GM06990 (cell line): ENCODE measurements around the gene TMEM52.

ENCODE experiments used
- DNase-seq: peaks from one replicate; pipeline ENCODE4 v3.0.0-alpha.2; 2011; ENCODE audit not compliant: insufficient read length; ENCODE audit errors: extremely low read depth
- H3K27me3 ChIP-seq: replicated peaks from 2 replicates; pipeline ENCODE4 v1.6.0; 2011; ENCODE audit warnings: low read length; ENCODE audit not compliant: control insufficient read depth, insufficient read depth
- H3K36me3 ChIP-seq: 2 replicates; pipeline ENCODE4 v1.5.1; 2011; ENCODE audit warnings: low read length; ENCODE audit not compliant: control insufficient read depth, insufficient read depth
- H3K4me3 ChIP-seq: replicated peaks from 2 replicates; pipeline ENCODE4 v1.5.1; 2011; ENCODE audit warnings: low read depth, mild to moderate bottlenecking, control low read depth, low read length
- CTCF ChIP-seq: IDR thresholded peaks from 2 replicates; pipeline ENCODE4 v1.5.1; 2011; ENCODE audit warnings: low read length, control low read depth, mild to moderate bottlenecking, inconsistent platforms; ENCODE audit not compliant: insufficient read depth, poor library complexity, severe bottlenecking

TMEM52 gene

GRCh38 chr1:1941211-1941841 lies 22.2 kb upstream of the TMEM52 start:
- DNase-seq, result no peak
- no peaks in the 10 kb centered on the region for H3K27me3 ChIP-seq
- H3K36me3 ChIP-seq, result no peaks in the 10 kb centered on the region
- no peak overlapping the region for H3K4me3 ChIP-seq
- TF ChIP-seq CTCF, result no peak

- no peak for TF ChIP-seq CTCF
- no peaks in the 10 kb centered on the region for H3K27me3 ChIP-seq
- no peak overlapping the region for H3K4me3 ChIP-seq
- no peaks in the 10 kb centered on the region for H3K36me3 ChIP-seq
- no peak for DNase-seq
Measured at GRCh38 chr1:1940123-1940425, 21.0 kb upstream of the TMEM52 start.

GRCh38 chr1:1939296-1940122 lies 20.4 kb upstream of the TMEM52 start:
- no peaks in the 10 kb centered on the region for H3K36me3 ChIP-seq
- H3K4me3 ChIP-seq, result no peak overlapping the region
- no peak for TF ChIP-seq CTCF
- DNase-seq, result no peak
- H3K27me3 ChIP-seq, result no peaks in the 10 kb centered on the region

GRCh38 chr1:1938613-1939295 lies 19.7 kb upstream of the TMEM52 start:
- no peaks in the 10 kb centered on the region for H3K27me3 ChIP-seq
- H3K4me3 ChIP-seq, result no peak overlapping the region
- no peaks in the 10 kb centered on the region for H3K36me3 ChIP-seq
- no peak for TF ChIP-seq CTCF
- DNase-seq, result no peak

GRCh38 chr1:1938276-1938573 lies 19.1 kb upstream of the TMEM52 start:
- Histone ChIP-seq H3K27me3 (no peaks in the 10 kb centered on the region), H3K4me3 (no peak overlapping the region), H3K36me3 (no peaks in the 10 kb centered on the region)
- no peak for DNase-seq
- no peak for TF ChIP-seq CTCF
